Measurements from ENCODE around the gene TNS2.
A peak's percentile ranks its signal among the peaks of the same experiment; 100 is the strongest.

GRCh38 chr12:53061404-53062010 lies 11.6 kb downstream of the TNS2 start:
- TF ChIP-seq, protein P1, sequence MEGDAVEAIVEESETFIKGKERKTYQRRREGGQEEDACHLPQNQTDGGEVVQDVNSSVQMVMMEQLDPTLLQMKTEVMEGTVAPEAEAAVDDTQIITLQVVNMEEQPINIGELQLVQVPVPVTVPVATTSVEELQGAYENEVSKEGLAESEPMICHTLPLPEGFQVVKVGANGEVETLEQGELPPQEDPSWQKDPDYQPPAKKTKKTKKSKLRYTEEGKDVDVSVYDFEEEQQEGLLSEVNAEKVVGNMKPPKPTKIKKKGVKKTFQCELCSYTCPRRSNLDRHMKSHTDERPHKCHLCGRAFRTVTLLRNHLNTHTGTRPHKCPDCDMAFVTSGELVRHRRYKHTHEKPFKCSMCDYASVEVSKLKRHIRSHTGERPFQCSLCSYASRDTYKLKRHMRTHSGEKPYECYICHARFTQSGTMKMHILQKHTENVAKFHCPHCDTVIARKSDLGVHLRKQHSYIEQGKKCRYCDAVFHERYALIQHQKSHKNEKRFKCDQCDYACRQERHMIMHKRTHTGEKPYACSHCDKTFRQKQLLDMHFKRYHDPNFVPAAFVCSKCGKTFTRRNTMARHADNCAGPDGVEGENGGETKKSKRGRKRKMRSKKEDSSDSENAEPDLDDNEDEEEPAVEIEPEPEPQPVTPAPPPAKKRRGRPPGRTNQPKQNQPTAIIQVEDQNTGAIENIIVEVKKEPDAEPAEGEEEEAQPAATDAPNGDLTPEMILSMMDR (IDR thresholded peaks at IDR 0.05), result peak in 2 of 4 experiments; percentile 8 to 18
- TF ChIP-seq POLR2A (IDR thresholded peaks at IDR 0.05) (no peak), POLR2AphosphoS5 (IDR thresholded peaks at IDR 0.05) (no peak), EP300 (IDR thresholded peaks at IDR 0.05) (no peak)
